ENCODE results near the gene ZBED4. TPM values are rescaled to one million over a fixed set of nuclear protein-coding genes. Genes with fewer than 3 reads are reported as not detected.

The ZBED4 gene
- total and polyA plus RNA-seq, 4 donors, result 2.1 to 10.3 (median 4.8) TPM

DNA sequence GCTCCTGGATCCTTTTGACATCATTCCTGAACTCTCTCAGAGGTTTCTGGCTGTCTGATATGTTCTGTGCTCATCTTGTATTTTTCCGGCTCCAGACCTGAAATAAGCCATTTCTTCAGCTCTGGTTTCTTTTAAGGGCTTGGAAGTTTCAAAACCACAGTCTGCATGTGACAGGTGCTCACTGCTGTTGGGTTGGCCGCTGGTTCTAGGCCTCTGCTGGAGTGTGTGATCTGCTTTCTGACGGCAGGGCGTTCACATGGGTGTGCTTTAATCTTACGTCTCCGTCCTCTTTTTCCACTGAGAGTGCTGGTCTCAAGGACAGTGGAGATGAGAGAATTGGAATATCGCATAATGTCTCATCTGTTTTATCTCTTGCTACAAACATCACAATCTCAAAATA lies 10.3 kb downstream of the ZBED4 start (continued):
- TF ChIP-seq, protein P1, sequence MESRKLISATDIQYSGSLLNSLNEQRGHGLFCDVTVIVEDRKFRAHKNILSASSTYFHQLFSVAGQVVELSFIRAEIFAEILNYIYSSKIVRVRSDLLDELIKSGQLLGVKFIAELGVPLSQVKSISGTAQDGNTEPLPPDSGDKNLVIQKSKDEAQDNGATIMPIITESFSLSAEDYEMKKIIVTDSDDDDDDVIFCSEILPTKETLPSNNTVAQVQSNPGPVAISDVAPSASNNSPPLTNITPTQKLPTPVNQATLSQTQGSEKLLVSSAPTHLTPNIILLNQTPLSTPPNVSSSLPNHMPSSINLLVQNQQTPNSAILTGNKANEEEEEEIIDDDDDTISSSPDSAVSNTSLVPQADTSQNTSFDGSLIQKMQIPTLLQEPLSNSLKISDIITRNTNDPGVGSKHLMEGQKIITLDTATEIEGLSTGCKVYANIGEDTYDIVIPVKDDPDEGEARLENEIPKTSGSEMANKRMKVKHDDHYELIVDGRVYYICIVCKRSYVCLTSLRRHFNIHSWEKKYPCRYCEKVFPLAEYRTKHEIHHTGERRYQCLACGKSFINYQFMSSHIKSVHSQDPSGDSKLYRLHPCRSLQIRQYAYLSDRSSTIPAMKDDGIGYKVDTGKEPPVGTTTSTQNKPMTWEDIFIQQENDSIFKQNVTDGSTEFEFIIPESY (IDR thresholded peaks at IDR 0.05), result no peak
- no peak for TF ChIP-seq JUND (IDR thresholded peaks at IDR 0.05)

DNA sequence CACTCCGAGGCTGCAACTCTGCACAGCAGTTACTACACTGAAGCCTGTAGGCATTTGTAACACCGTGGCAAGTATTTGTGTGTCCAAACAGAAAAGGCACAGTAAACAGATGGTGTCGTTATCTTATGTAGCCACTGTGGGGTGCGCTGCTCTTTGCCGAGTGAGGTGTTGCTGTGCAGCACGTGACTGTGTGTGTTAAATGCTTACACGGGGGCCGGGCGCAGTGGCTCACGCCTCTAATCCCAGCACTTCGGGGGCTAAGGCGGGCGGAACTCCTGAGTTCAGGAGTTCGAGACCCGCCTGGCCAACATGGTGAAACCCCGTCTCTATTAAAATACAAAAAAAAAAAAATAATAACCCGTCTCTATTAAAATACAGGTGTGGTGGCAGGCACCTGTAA lies 11.5 kb downstream of the ZBED4 start:
- H3K4me1 ChIP-seq (ENCODE audit: control insufficient read depth in 4 of 4, insufficient read depth in 4 of 4, low read length in 3 of 4), result no peaks in the 10 kb centered on the region
- no peaks in the 10 kb centered on the region for H3K36me3 ChIP-seq (ENCODE audit: control insufficient read depth in 4 of 4, insufficient read depth in 3 of 4, low read depth in 1 of 4, low read length in 3 of 4)
- H3K27me3 ChIP-seq (ENCODE audit: control insufficient read depth in 4 of 4, insufficient read depth in 4 of 4, low read length in 3 of 4), result no peaks in the 10 kb centered on the region
- H3K9me3 ChIP-seq (ENCODE audit: control insufficient read depth in 4 of 4, low read length in 3 of 4), result peaks cover 0 to 10% (median 5%) of the 10 kb centered on the region in 4 donors
- DNase-seq (ENCODE audit: low spot score), result no peak
- H3K27ac ChIP-seq (ENCODE audit: low read depth in 1 of 2, low read length in 2 of 2), result no peak overlapping the region
- no peak for TF ChIP-seq JUND (IDR thresholded peaks at IDR 0.05)
- TF ChIP-seq, protein P2, sequence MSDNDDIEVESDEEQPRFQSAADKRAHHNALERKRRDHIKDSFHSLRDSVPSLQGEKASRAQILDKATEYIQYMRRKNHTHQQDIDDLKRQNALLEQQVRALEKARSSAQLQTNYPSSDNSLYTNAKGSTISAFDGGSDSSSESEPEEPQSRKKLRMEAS (IDR thresholded peaks at IDR 0.05), result no peak
- TF ChIP-seq NR2F2 (IDR thresholded peaks at IDR 0.05), result no peak
- no peak for TF ChIP-seq YY1 (IDR thresholded peaks at IDR 0.05)
- TF ChIP-seq, protein P3, sequence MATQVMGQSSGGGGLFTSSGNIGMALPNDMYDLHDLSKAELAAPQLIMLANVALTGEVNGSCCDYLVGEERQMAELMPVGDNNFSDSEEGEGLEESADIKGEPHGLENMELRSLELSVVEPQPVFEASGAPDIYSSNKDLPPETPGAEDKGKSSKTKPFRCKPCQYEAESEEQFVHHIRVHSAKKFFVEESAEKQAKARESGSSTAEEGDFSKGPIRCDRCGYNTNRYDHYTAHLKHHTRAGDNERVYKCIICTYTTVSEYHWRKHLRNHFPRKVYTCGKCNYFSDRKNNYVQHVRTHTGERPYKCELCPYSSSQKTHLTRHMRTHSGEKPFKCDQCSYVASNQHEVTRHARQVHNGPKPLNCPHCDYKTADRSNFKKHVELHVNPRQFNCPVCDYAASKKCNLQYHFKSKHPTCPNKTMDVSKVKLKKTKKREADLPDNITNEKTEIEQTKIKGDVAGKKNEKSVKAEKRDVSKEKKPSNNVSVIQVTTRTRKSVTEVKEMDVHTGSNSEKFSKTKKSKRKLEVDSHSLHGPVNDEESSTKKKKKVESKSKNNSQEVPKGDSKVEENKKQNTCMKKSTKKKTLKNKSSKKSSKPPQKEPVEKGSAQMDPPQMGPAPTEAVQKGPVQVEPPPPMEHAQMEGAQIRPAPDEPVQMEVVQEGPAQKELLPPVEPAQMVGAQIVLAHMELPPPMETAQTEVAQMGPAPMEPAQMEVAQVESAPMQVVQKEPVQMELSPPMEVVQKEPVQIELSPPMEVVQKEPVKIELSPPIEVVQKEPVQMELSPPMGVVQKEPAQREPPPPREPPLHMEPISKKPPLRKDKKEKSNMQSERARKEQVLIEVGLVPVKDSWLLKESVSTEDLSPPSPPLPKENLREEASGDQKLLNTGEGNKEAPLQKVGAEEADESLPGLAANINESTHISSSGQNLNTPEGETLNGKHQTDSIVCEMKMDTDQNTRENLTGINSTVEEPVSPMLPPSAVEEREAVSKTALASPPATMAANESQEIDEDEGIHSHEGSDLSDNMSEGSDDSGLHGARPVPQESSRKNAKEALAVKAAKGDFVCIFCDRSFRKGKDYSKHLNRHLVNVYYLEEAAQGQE (IDR thresholded peaks at IDR 0.05), result no peak
- no peak overlapping the region for H3K9ac ChIP-seq (ENCODE audit: low read depth in 1 of 2, low read length in 2 of 2)
- no peak overlapping the region for H3K4me3 ChIP-seq (ENCODE audit: low read depth in 1 of 3, low read length in 3 of 3)
- WGBS, result 97% methylated on average over 17 of the region's 17 CpGs

DNA sequence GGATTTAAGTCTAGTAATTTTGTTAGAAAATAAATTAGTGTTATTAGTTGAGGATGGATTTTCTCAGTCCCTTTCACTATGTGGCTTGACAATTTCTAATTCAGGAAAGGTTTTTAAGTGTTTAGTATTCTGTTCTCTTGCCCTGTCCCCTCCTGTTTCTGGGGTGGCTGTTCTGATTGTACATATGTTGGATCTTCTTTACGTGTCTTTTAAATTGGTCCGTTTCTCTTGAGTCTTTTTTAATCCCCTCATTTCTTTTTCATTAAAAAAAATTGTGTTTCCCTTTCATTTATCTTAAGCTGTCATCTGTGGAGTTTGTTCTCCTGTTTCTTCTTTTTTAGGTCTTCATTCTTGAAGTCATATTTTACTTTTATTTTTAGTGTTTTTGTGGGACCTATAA lies 12.5 kb downstream of the ZBED4 start:
- WGBS, result 97% methylated on average over 2 of the region's 2 CpGs
- no peak overlapping the region for H3K4me3 ChIP-seq (ENCODE audit: low read depth in 1 of 3, low read length in 3 of 3)
- no peak overlapping the region for H3K9ac ChIP-seq (ENCODE audit: low read depth in 1 of 2, low read length in 2 of 2)
- no peaks in the 10 kb centered on the region for H3K27me3 ChIP-seq (ENCODE audit: control insufficient read depth in 4 of 4, insufficient read depth in 4 of 4, low read length in 3 of 4)
- H3K4me1 ChIP-seq (ENCODE audit: control insufficient read depth in 4 of 4, insufficient read depth in 4 of 4, low read length in 3 of 4), result no peaks in the 10 kb centered on the region
- peaks cover 0 to 11% (median 5%) of the 10 kb centered on the region in 4 donors for H3K9me3 ChIP-seq (ENCODE audit: control insufficient read depth in 4 of 4, low read length in 3 of 4)
- DNase-seq (ENCODE audit: low spot score), result no peak
- no peak overlapping the region for H3K27ac ChIP-seq (ENCODE audit: low read depth in 1 of 2, low read length in 2 of 2)
- TF ChIP-seq EGR1 (IDR thresholded peaks at IDR 0.05; ENCODE audit: low read depth in 2 of 2), result no peak
- no peak for TF ChIP-seq JUND (IDR thresholded peaks at IDR 0.05)
- H3K36me3 ChIP-seq (ENCODE audit: control insufficient read depth in 4 of 4, insufficient read depth in 3 of 4, low read depth in 1 of 4, low read length in 3 of 4), result no peaks in the 10 kb centered on the region

DNA sequence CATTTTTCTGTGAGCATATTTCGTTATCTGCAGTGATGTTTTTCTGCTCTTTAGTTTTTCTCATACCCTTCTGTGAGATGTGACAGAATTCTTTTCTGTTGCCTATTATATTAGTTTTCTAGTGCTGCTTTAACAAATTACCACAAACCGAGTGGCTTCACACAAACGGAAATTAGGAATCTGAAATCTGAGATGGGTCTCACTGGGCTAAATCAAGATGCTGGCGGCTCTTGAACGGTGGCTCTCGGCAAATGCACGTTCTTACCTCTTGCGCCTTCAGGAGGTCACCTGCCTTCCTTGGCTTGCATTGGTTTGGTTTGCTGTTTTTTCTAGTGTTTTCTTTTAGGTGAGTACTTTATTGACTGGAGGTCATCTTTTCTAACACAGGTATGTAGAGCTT lies 13.0 kb downstream of the ZBED4 start:
- Histone ChIP-seq H3K4me1 (ENCODE audit: control insufficient read depth in 4 of 4, insufficient read depth in 4 of 4, low read length in 3 of 4) (no peaks in the 10 kb centered on the region), H3K9me3 (ENCODE audit: control insufficient read depth in 4 of 4, low read length in 3 of 4) (peaks cover 0 to 11% (median 5%) of the 10 kb centered on the region in 4 donors), H3K4me3 (ENCODE audit: low read depth in 1 of 3, low read length in 3 of 3) (no peak overlapping the region), H3K9ac (ENCODE audit: low read depth in 1 of 2, low read length in 2 of 2) (no peak overlapping the region), H3K36me3 (ENCODE audit: control insufficient read depth in 4 of 4, insufficient read depth in 3 of 4, low read depth in 1 of 4, low read length in 3 of 4) (no peaks in the 10 kb centered on the region), H3K27me3 (ENCODE audit: control insufficient read depth in 4 of 4, insufficient read depth in 4 of 4, low read length in 3 of 4) (no peaks in the 10 kb centered on the region), H3K27ac (ENCODE audit: low read depth in 1 of 2, low read length in 2 of 2) (no peak overlapping the region)
- DNase-seq (ENCODE audit: low spot score), result no peak
- TF ChIP-seq GABPA (IDR thresholded peaks at IDR 0.05 in 1 of 2, conservative IDR thresholded peaks at IDR 0.05 in 1 of 2) (no peak), FOXA2 (IDR thresholded peaks at IDR 0.05) (no peak), JUND (IDR thresholded peaks at IDR 0.05) (no peak), YY1 (IDR thresholded peaks at IDR 0.05) (no peak), TAF1 (conservative IDR thresholded peaks at IDR 0.05) (no peak), HNF4G (IDR thresholded peaks at IDR 0.05) (no peak), RXRA (IDR thresholded peaks at IDR 0.05) (no peak)
- TF ChIP-seq, protein P4, sequence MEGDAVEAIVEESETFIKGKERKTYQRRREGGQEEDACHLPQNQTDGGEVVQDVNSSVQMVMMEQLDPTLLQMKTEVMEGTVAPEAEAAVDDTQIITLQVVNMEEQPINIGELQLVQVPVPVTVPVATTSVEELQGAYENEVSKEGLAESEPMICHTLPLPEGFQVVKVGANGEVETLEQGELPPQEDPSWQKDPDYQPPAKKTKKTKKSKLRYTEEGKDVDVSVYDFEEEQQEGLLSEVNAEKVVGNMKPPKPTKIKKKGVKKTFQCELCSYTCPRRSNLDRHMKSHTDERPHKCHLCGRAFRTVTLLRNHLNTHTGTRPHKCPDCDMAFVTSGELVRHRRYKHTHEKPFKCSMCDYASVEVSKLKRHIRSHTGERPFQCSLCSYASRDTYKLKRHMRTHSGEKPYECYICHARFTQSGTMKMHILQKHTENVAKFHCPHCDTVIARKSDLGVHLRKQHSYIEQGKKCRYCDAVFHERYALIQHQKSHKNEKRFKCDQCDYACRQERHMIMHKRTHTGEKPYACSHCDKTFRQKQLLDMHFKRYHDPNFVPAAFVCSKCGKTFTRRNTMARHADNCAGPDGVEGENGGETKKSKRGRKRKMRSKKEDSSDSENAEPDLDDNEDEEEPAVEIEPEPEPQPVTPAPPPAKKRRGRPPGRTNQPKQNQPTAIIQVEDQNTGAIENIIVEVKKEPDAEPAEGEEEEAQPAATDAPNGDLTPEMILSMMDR (IDR thresholded peaks at IDR 0.05; ENCODE audit: low read depth, low read length, missing input control), result no peak
- TF ChIP-seq, protein P2 (IDR thresholded peaks at IDR 0.05), result no peak
- WGBS, result 95% methylated on average over 8 of the region's 8 CpGs
